HepG2 (cell line): ENCODE measurements around the gene SLC16A3. TPM values are rescaled to one million over a fixed set of nuclear protein-coding genes. Genes with fewer than 3 reads are reported as not detected.
A peak's percentile ranks its signal among the peaks of the same experiment; 100 is the strongest.

Experiments used
- CENPT ChIP-seq: sonication (generic); formaldehyde crosslinking; IDR thresholded peaks from 2 replicates; pipeline ENCODE4 v1.8.0; 2022; ENCODE audit warnings: low read depth, mild to moderate bottlenecking, moderate library complexity, missing genetic modification reagents
- FOXA1 ChIP-seq, 2 experiments: fragments of 450-650 bp in 1 of 2; sonication (generic) in 1 of 2; formaldehyde crosslinking in 1 of 2; IDR thresholded peaks; 2 replicates each; pipeline versions ENCODE4 v1.4.0 to v1.6.1; 2016 to 2020; ENCODE audit warnings: missing genetic modification reagents in 1 of 2
- HBP1 ChIP-seq: IDR thresholded peaks from 2 replicates; pipeline ENCODE4 v1.6.1; 2016; ENCODE audit warnings: low read depth, control low read depth
- IKZF1 ChIP-seq: fragments of 450-650 bp; IDR thresholded peaks from 2 replicates; pipeline ENCODE4 v1.7.1; 2016
- JUNB ChIP-seq: sonication (generic); formaldehyde crosslinking; IDR thresholded peaks from 2 replicates; pipeline ENCODE4 v1.8.0; 2022; ENCODE audit warnings: missing genetic modification reagents, mild to moderate bottlenecking, borderline replicate concordance
- LCORL ChIP-seq, 2 experiments: fragments of 450-650 bp in 1 of 2; sonication (generic) in 1 of 2; formaldehyde crosslinking in 1 of 2; IDR thresholded peaks; 2 replicates each; pipeline versions ENCODE4 v1.5.0 to v1.6.1; 2017 to 2020; ENCODE audit warnings: antibody characterized with exemption in 1 of 2, missing genetic modification reagents in 1 of 2
- MED1 ChIP-seq: sonication (generic); formaldehyde crosslinking; IDR thresholded peaks from 2 replicates; pipeline ENCODE4 v1.4.0; 2020; ENCODE audit warnings: missing genetic modification reagents
- NONO ChIP-seq, 2 experiments: fragments of 450-650 bp in 1 of 2; sonication (generic) in 1 of 2; formaldehyde crosslinking in 1 of 2; IDR thresholded peaks in 1 of 2; conservative IDR thresholded peaks in 1 of 2; 2 replicates each; pipeline versions ENCODE4 v1.6.1 to v1.8.0; 2017 to 2022; ENCODE audit warnings: mild to moderate bottlenecking in 1 of 2, missing genetic modification reagents in 1 of 2, moderate library complexity in 1 of 2
- NR2F2 ChIP-seq: IDR thresholded peaks from 2 replicates; pipeline ENCODE4 v1.6.1; 2012; ENCODE audit warnings: low read depth, inconsistent platforms, borderline replicate concordance
- REXO4 ChIP-seq: sonication (generic); formaldehyde crosslinking; IDR thresholded peaks from 2 replicates; pipeline ENCODE4 v1.8.0; 2022; ENCODE audit warnings: missing genetic modification reagents, mild to moderate bottlenecking, borderline replicate concordance
- SALL2 ChIP-seq: sonication (generic); formaldehyde crosslinking; IDR thresholded peaks from 2 replicates; pipeline ENCODE4 v1.8.1; 2023; ENCODE audit warnings: mild to moderate bottlenecking, missing genetic modification reagents, inconsistent platforms
- SKIL ChIP-seq: sonication (generic); formaldehyde crosslinking; IDR thresholded peaks from 2 replicates; pipeline ENCODE4 v1.8.0; 2022; ENCODE audit warnings: missing genetic modification reagents, mild to moderate bottlenecking, moderate library complexity, borderline replicate concordance
- ZNF12 ChIP-seq: sonication (generic); formaldehyde crosslinking; IDR thresholded peaks from 2 replicates; pipeline ENCODE4 v1.5.0; 2020; ENCODE audit warnings: missing genetic modification reagents
- ZNF615 ChIP-seq: sonication (generic); formaldehyde crosslinking; IDR thresholded peaks from 2 replicates; pipeline ENCODE4 v1.5.0; 2020; ENCODE audit warnings: mild to moderate bottlenecking, missing genetic modification reagents, borderline replicate concordance
- ZNF672 ChIP-seq: sonication (generic); formaldehyde crosslinking; IDR thresholded peaks from 2 replicates; pipeline ENCODE4 v1.8.1; 2022; ENCODE audit warnings: missing genetic modification reagents
- ZNF746 ChIP-seq: sonication (generic); formaldehyde crosslinking; IDR thresholded peaks from 2 replicates; pipeline ENCODE4 v1.8.0; 2022; ENCODE audit warnings: mild to moderate bottlenecking, missing genetic modification reagents
- ZNF841 ChIP-seq: sonication (generic); formaldehyde crosslinking; IDR thresholded peaks from 2 replicates; pipeline ENCODE4 v1.8.1; 2023; ENCODE audit warnings: missing genetic modification reagents, borderline replicate concordance
- ZZZ3 ChIP-seq: sonication (generic); formaldehyde crosslinking; IDR thresholded peaks from 2 replicates; pipeline ENCODE4 v1.4.0; 2020; ENCODE audit warnings: missing genetic modification reagents, mild to moderate bottlenecking, borderline replicate concordance
- polyA plus RNA-seq, 8 experiments: library from polyadenylated mRNA; depleted of rRNA in 3 of 8; stranded (reverse) in 7 of 8; unstranded in 1 of 8; fragments of >200 nt; fragmentation: Illumina TruSeq in 4 of 8; extraction: Trizol in 4 of 8; gene quantifications; 2 replicates each; pipeline versions ENCODE4 v1.2.1 to v1.2.3, GENCODE V29; 2011 to 2016; ENCODE audit warnings: low read depth in 4 of 8, missing spikeins in 1 of 8, mixed read lengths in 1 of 8; ENCODE audit not compliant: insufficient read depth in 1 of 8
- total RNA-seq, 5 experiments: library from RNA; depleted of rRNA; stranded (reverse); fragments of >200 nt; fragmentation: Illumina TruSeq; extraction: Trizol; gene quantifications; 2 replicates each; pipeline ENCODE4 v1.2.3, GENCODE V29; 2016; ENCODE audit warnings: low read depth in 1 of 5
- TF ChIP-seq, protein P1 (sequence below), 2 experiments: fragments of 450-650 bp in 1 of 2; sonication (generic) in 1 of 2; formaldehyde crosslinking; IDR thresholded peaks; 2 replicates each; pipeline versions ENCODE4 v1.5.0 to v1.8.0; 2020 to 2022; ENCODE audit warnings: mild to moderate bottlenecking in 1 of 2, missing genetic modification reagents in 1 of 2

The SLC16A3 gene
- total and polyA plus RNA-seq, 2 of the 13 experiments (the other 11 are each of a cell fraction or from before 2014, with no cell fraction given), result 242 to 349 TPM

DNA sequence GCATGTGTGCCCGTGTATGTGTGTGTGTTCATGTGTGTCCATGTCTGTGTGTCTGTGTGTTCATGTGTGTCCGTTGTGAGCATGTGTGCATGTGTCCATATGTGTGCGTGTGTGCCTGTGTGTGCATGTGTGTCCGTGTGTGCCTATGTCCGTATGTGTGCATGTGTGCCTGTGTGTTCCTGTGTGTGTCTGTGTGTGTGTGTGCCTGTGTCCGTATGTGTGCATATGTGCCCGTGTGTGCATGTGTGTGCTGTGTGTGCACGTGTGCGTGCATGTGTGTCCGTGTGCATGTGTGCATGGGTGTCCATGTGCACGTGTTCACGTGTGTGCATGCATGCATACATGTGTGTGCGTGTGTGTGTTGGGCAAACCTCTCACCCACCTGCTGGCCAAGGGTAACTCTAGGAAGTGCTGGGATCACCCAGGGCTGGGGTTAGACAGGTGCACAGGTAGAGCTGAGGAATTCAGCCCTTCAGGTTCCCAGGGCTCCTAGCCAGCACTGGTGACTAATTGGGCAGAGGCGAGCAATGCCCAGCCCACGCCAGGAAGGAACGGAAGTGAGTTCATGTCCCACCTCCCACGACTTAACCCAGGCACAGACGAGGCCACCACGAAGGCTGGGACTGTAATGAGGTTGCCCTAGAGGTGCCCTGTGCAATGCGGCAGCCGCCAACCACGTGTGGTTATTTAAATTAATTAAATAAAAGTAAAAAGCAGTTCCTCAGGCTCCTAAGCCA, 52.8 kb downstream of the SLC16A3 start (continued):
- TF ChIP-seq CENPT (CRISPR knock-in tag) (0 out of 2 replicates have a peak, but pooled peaks have one; percentile 53), ZNF841 (no peak), REXO4 (no peak), ZNF12 (CRISPR knock-in tag) (no peak), JUNB (CRISPR knock-in tag) (peak; percentile 45; the same call in 1 of the 2 replicates), NONO (IDR thresholded peaks at IDR 0.05) (0 out of 2 replicates have a peak, but pooled peaks have one; percentile 38), NONO (CRISPR knock-in tag; conservative IDR thresholded peaks at IDR 0.05) (no peak; the same call in 1 of the 2 replicates), HBP1 (CRISPR knock-in tag) (no peak), MED1 (no peak), SALL2 (no peak), ZNF672 (CRISPR knock-in tag) (0 out of 2 replicates have a peak, but pooled peaks have one; percentile 27), FOXA1 (IDR thresholded peaks at IDR 0.05) (0 out of 2 replicates have a peak, but pooled peaks have one; percentile 25), FOXA1 (CRISPR knock-in tag; IDR thresholded peaks at IDR 0.05) (no peak), ZZZ3 (CRISPR knock-in tag) (no peak), NR2F2 (no peak), ZNF746 (CRISPR knock-in tag) (no peak), ZNF615 (CRISPR knock-in tag) (no peak), IKZF1 (peak; percentile 70; the same call in 1 of the 2 replicates), LCORL (IDR thresholded peaks at IDR 0.05) (peak; percentile 42; the same call in 1 of the 2 replicates), LCORL (CRISPR knock-in tag; IDR thresholded peaks at IDR 0.05) (no peak), SKIL (CRISPR knock-in tag) (peak; percentile 27; the same call in 1 of the 2 replicates)
- TF ChIP-seq, protein P1, sequence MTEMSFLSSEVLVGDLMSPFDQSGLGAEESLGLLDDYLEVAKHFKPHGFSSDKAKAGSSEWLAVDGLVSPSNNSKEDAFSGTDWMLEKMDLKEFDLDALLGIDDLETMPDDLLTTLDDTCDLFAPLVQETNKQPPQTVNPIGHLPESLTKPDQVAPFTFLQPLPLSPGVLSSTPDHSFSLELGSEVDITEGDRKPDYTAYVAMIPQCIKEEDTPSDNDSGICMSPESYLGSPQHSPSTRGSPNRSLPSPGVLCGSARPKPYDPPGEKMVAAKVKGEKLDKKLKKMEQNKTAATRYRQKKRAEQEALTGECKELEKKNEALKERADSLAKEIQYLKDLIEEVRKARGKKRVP (CRISPR knock-in tag; IDR thresholded peaks at IDR 0.05), result no peak
